NCI-H2029 treated with DMSO at 0.1 percent for 48 hours (cell line): ENCODE results near the gene MICAL3.
A peak's percentile ranks its signal among the peaks of the same experiment; 100 is the strongest.

Experiments
- DNase-seq: peaks from one replicate; lab custom pipeline; 2025; lab: John Stamatoyannopoulos, UW

Gene MICAL3

GRCh38 chr22:17761138-17761488, 263.2 kb downstream of the MICAL3 start:
- no peak for DNase-seq

GRCh38 chr22:17754233-17754925, 270.0 kb downstream of the MICAL3 start:
- DNase-seq = no peak

- no peak for DNase-seq
Measured at GRCh38 chr22:17753401-17753989, 270.9 kb downstream of the MICAL3 start.

GRCh38 chr22:17751596-17751995, 272.8 kb downstream of the MICAL3 start:
- no peak for DNase-seq

- DNase-seq = no peak
Measured at GRCh38 chr22:17749605-17750395, 274.6 kb downstream of the MICAL3 start.

- DNase-seq = no peak
Measured at GRCh38 chr22:17748555-17749353, 275.6 kb downstream of the MICAL3 start.

- DNase-seq = no peak
Measured at GRCh38 chr22:17746916-17747315, 277.4 kb downstream of the MICAL3 start.

- DNase-seq = no peak
Measured at GRCh38 chr22:17744430-17744829, 279.9 kb downstream of the MICAL3 start.

- no peak for DNase-seq
Measured at GRCh38 chr22:17743661-17744411, 280.5 kb downstream of the MICAL3 start.

GRCh38 chr22:17742527-17742902, 281.8 kb downstream of the MICAL3 start:
- peak; percentile 26 for DNase-seq

GRCh38 chr22:17741866-17742526, 282.4 kb downstream of the MICAL3 start:
- no peak for DNase-seq

- no peak for DNase-seq
Measured at GRCh38 chr22:17739196-17739975, 285.0 kb downstream of the MICAL3 start.

GRCh38 chr22:17738386-17739128, 285.8 kb downstream of the MICAL3 start:
- no peak for DNase-seq
